Prostate gland (tissue), 2 donors: ENCODE measurements around the gene IRF2. TPM values are rescaled to one million over a fixed set of nuclear protein-coding genes. Genes with fewer than 3 reads are reported as not detected.

Experiments used
- DNase-seq: peaks from one replicate; pipeline ENCODE4 v3.0.0-alpha.2; 2019; ENCODE audit warnings: low spot score
- H3K27ac ChIP-seq, 2 donors: fragments of 200-600 bp; sonication (generic); 2 replicates each; pipeline ENCODE4 v1.5.1; 2017 to 2019
- H3K27me3 ChIP-seq: fragments of 200-600 bp; sonication (generic); replicated peaks from 2 replicates; pipeline ENCODE4 v1.5.1; 2019; ENCODE audit not compliant: insufficient read depth
- H3K36me3 ChIP-seq, 2 donors: fragments of 200-600 bp; sonication (generic); 1 replicate in 1 of 2; 2 replicates in 1 of 2; pipeline versions ENCODE4 v1.5.1 to v1.8.1; 2017 to 2019
- H3K4me1 ChIP-seq: fragments of 200-600 bp; sonication (generic); replicated peaks from 2 replicates; pipeline ENCODE4 v1.5.1; 2019
- H3K4me3 ChIP-seq, 2 donors: fragments of 200-600 bp; sonication (generic); 2 replicates each; pipeline ENCODE4 v1.5.1; 2017 to 2019
- H3K9me3 ChIP-seq: fragments of 200-600 bp; sonication (generic); 2 replicates; pipeline ENCODE4 v1.5.1; 2017
- POLR2A ChIP-seq: fragments of 450-650 bp; IDR thresholded peaks from one replicate; pipeline ENCODE4 v1.6.1; 2016; ENCODE audit warnings: antibody characterized with exemption, mild to moderate bottlenecking
- POLR2AphosphoS5 ChIP-seq: sonication (generic); formaldehyde crosslinking; IDR thresholded peaks from one replicate; pipeline ENCODE4 v1.6.1; 2017; ENCODE audit warnings: antibody characterized with exemption
- WGBS: methylation state at CpG from one replicate; pipeline ENCODE4 v1.1.5; 2018; 5-methylcytosine and 5-hydroxymethylcytosine counted together
- intact Hi-C: fragments of 100-400 bp; cut with DNase I; formaldehyde crosslinking; loops from one replicate; pipeline ENCODE4 v1.14.2; 2022
- total RNA-seq, 2 donors: library from RNA; depleted of rRNA; stranded (reverse); fragments of >200 nt; gene quantifications; one replicate each; pipeline ENCODE4 v1.1.0, GENCODE V29; 2016
- TF ChIP-seq, protein P1 (sequence below), 4 experiments: fragments of 200-600 bp in 2 of 4; fragments of 450-650 bp in 2 of 4; sonication (generic) in 2 of 4; IDR thresholded peaks; 1 replicate in 3 of 4; 2 replicates in 1 of 4; pipeline ENCODE4 v1.5.1; 2016 to 2019; ENCODE audit warnings: antibody characterized with exemption in 4 of 4, mild to moderate bottlenecking in 2 of 4, moderate library complexity in 2 of 4

IRF2 gene
- total RNA-seq, 2 donors from 2014 or later = 40.7 to 49.9 TPM

GRCh38 chr4:184446132-184446658 lies 28.2 kb downstream of the IRF2 start:
- H3K9me3 ChIP-seq = no peaks in the 10 kb centered on the region
- H3K4me3 ChIP-seq = no peak overlapping the region
- H3K36me3 ChIP-seq = no peaks in the 10 kb centered on the region
- H3K4me1 ChIP-seq = no peaks in the 10 kb centered on the region
- TF ChIP-seq POLR2AphosphoS5 = no peak
- TF ChIP-seq POLR2A = no peak
- TF ChIP-seq, protein P1, sequence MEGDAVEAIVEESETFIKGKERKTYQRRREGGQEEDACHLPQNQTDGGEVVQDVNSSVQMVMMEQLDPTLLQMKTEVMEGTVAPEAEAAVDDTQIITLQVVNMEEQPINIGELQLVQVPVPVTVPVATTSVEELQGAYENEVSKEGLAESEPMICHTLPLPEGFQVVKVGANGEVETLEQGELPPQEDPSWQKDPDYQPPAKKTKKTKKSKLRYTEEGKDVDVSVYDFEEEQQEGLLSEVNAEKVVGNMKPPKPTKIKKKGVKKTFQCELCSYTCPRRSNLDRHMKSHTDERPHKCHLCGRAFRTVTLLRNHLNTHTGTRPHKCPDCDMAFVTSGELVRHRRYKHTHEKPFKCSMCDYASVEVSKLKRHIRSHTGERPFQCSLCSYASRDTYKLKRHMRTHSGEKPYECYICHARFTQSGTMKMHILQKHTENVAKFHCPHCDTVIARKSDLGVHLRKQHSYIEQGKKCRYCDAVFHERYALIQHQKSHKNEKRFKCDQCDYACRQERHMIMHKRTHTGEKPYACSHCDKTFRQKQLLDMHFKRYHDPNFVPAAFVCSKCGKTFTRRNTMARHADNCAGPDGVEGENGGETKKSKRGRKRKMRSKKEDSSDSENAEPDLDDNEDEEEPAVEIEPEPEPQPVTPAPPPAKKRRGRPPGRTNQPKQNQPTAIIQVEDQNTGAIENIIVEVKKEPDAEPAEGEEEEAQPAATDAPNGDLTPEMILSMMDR (IDR thresholded peaks at IDR 0.05) = no peak
- H3K27me3 ChIP-seq = no peaks in the 10 kb centered on the region
- intact Hi-C loops = no loop called here
- WGBS = 82% methylated on average over 3 of the region's 3 CpGs
- no peak for DNase-seq
- no peak overlapping the region for H3K27ac ChIP-seq

DNA sequence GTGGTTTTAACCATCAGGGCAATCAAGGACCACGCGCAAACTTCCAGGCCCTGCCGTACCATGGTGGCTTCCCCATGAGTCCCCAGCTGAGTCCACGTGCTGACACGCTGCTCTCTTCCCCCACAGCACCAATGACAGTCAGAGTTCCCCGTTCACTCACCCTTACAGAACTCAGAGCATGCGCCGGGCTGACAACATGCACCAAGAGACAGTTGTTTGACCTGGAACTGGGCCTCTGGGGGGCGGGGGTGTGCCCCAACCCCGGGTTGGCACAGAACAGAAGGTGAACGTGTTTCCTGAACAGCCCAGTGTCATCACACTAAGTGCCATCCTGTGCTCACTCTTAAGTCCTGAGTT lies 29.4 kb downstream of the IRF2 start:
- H3K9me3 ChIP-seq = no peaks in the 10 kb centered on the region
- no peak for DNase-seq
- TF ChIP-seq POLR2AphosphoS5 (no peak), POLR2A (no peak)
- TF ChIP-seq, protein P1 (IDR thresholded peaks at IDR 0.05) = no peak
- intact Hi-C loops = no loop called here
- H3K36me3 ChIP-seq = no peaks in the 10 kb centered on the region
- H3K27me3 ChIP-seq = no peaks in the 10 kb centered on the region
- H3K4me1 ChIP-seq = peaks cover 7% of the 10 kb centered on the region
- 60% methylated on average over 11 of the region's 11 CpGs for WGBS
- no peak overlapping the region for H3K4me3 ChIP-seq
- H3K27ac ChIP-seq = no peak overlapping the region

DNA sequence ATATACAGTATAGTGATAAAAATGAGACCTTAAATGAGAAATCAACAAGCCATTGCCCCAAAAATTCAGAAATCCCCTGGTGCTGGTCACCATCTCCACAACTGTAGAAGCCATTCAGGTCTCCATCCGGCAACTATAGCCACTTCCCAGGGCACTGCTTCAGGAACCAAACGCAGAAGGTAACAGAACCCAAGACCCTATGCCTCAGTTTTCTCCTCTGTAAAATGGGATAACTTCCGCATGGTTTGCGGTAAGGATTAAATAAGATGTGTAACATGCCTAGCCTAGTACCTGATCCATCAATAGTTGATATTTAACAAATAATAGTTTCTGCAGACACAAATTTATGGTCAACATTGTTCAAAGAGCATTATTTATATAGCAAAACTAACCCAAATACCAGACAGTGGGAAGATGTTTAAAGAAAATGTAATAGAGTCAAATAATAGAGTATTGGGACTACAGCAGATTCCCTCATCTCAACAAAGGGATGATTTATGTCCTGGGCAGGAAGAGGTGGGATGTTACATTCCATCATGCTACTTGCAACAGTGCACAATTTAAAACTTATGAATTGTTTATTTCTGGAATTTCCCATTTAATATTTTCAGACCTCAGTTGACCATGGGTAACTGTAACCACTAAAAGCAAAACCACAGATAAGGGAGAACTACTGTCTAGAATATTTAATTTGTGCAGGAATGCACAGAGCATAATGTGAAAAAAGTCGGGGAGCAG lies 30.0 kb downstream of the IRF2 start:
- 92% methylated on average over 5 of the region's 5 CpGs for WGBS
- no peak for DNase-seq
- H3K4me3 ChIP-seq = no peak overlapping the region
- peaks cover 9% of the 10 kb centered on the region for H3K4me1 ChIP-seq
- TF ChIP-seq POLR2A (no peak), POLR2AphosphoS5 (no peak)
- TF ChIP-seq, protein P1 (IDR thresholded peaks at IDR 0.05) = no peak
- no peaks in the 10 kb centered on the region for H3K36me3 ChIP-seq
- intact Hi-C loops = no loop called here
- H3K27ac ChIP-seq = no peak overlapping the region
- H3K9me3 ChIP-seq = no peaks in the 10 kb centered on the region
- H3K27me3 ChIP-seq = no peaks in the 10 kb centered on the region

DNA sequence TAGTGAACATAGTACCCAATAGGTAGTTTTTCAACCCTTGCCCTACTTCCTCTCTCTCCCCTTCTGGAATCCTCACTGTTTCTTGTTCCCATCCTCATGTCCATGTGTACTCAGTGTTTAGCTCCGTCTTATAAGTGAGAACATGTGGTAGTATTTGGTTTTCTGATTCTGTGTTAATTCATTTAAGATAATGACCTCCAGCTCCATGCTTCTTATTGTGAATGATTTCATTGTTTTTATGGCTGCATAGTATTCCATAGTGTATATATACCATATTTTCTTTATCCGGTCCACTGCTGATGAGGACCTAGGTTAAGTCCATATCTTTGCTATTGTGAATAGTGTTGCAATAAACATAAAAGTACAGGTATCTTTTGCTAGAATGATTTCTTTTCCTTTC lies 31.0 kb downstream of the IRF2 start:
- TF ChIP-seq POLR2AphosphoS5 = no peak
- TF ChIP-seq POLR2A = no peak
- TF ChIP-seq, protein P1 (IDR thresholded peaks at IDR 0.05) = no peak
- no peaks in the 10 kb centered on the region for H3K27me3 ChIP-seq
- intact Hi-C loops = no loop called here
- no peaks in the 10 kb centered on the region for H3K9me3 ChIP-seq
- 97% methylated on average over 2 of the region's 2 CpGs for WGBS
- DNase-seq = no peak
- no peaks in the 10 kb centered on the region for H3K36me3 ChIP-seq
- H3K4me3 ChIP-seq = no peak overlapping the region
- H3K27ac ChIP-seq = no peak overlapping the region
- peaks cover 9% of the 10 kb centered on the region for H3K4me1 ChIP-seq

GRCh38 chr4:184442314-184442635 lies 32.1 kb downstream of the IRF2 start:
- no peak for TF ChIP-seq POLR2AphosphoS5
- TF ChIP-seq, protein P1 (IDR thresholded peaks at IDR 0.05) = no peak
- TF ChIP-seq POLR2A = no peak
- no peak for DNase-seq
- intact Hi-C loops = no loop called here
- Histone ChIP-seq H3K27me3 (no peaks in the 10 kb centered on the region), H3K9me3 (no peaks in the 10 kb centered on the region), H3K27ac (no peak overlapping the region), H3K4me3 (no peak overlapping the region), H3K36me3 (no peaks in the 10 kb centered on the region), H3K4me1 (peaks cover 9% of the 10 kb centered on the region)
- 63% methylated on average over 3 of the region's 3 CpGs for WGBS
